CD4-positive, alpha-beta T cell treated with Interleukin-6 at 100 ng/mL for 8 hours (primary cell): ENCODE measurements around the gene NID2.

ENCODE experiments used
- DNase-seq: peaks from one replicate; pipeline ENCODE4 v3.0.0-alpha.2; 2020; ENCODE audit warnings: mixed read lengths, low spot score

NID2 gene

GRCh38 chr14:52023518-52023917 lies 45.3 kb downstream of the NID2 start:
- no peak for DNase-seq

- DNase-seq, result no peak
These were observed 46.8 kb downstream of the NID2 start for GRCh38 chr14:52021957-52022600.

GRCh38 chr14:52020866-52021717 lies 47.8 kb downstream of the NID2 start:
- DNase-seq, result no peak

DNA sequence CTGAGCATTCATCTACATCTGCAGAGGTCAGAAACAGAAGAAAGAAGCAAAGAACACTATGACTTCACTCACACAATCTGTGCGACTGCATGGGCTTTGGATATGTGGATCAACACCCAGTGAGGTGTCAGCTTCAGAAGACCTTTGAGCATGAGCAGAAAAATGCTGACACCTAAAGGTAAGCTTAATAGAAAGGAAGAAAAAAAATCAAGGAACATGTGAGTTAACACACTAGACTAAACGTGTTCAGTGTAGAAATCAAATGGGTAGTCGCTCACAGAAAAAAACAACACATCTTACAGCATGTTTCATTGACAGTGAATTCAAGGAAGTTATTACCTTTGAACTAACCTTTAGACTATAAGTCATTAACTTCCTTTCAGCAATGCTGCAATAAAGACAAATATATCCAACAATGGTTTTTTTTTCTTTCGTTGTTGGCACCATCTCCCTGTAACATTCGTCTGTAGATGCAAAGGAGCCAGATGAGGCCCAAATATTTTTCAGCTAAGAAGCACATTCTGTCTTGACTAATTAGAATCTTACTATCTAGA lies 48.6 kb downstream of the NID2 start:
- DNase-seq, result no peak

GRCh38 chr14:52018970-52019369 lies 49.9 kb downstream of the NID2 start:
- no peak for DNase-seq

DNA sequence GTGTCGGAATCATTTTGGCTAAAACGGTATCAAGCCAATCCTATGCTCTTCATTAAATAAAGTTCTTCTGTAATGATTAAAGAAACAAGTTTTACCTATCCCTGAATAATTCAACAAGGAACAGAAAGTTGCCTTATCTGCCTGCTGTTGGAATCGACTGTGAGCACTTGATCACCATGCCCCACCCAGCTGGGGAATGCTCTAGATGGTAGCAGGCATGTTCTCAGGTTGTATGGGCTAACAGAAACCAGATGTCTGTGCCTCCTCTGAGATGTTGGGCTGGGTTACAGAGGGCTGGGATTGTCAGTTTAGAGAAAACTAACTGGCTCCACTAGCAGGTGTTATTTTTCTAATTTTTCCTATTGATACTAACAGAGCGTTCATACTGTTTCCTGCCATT lies 50.6 kb downstream of the NID2 start:
- DNase-seq, result no peak

DNA sequence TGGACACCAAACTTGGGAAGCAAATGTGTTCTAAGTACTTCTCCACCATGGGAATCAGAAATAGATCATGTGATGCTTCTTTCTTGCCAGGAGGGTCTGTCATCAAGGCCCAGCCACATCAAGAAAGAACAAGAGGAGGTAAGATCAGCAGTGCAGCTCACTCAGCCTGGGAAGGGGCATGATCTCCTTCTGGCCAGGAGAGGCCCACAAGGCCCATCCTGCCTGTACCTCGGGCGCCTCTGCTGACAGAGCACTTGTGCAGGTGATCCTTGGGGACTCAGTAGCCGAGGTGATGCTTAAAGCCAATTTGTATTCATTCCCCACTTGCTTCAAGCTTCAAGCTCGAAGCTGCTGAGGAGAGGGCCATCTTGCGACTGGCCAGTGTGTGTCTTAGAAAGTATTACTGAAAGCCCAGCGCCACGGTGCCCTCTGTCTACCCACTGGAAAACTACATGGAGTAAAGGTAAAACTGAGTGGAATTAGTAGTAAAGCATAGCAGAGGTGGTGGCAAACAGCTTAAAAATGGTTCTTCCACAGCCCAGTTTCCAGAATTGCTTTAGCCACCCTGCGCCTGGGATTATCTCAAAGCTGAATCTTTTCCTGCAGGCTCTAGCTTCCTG lies 53.3 kb downstream of the NID2 start:
- no peak for DNase-seq

DNA sequence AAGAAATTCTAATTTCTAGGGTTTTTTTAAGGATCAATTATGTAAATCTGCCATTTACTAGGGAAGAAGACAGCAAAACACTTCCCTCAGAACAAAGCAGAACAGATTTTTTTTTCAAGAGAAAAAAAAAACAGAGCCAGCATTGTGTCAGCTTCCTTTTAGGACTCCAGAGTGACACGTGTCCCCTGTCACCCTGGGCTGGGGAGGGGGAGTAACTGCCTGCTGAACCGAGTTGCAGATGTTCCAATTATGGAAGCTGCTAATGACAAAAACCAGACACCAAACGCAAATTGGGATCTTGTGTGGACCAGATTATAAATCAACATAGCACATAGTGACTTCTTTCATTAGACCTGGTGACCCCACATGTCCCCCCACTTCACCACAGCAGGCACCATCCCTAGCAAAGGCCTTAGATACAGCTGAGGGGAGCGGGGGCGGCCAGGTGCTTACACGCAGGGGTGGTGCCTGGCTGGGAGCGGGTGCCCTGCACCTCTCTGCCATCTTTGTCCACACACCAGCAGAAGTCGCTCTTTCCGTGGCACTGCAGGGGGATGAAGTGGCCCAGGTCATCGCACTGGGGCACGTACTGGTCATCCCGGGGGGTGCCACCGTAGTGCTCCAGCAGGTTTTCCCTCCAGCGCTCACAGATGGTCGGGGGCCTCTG lies 54.1 kb downstream of the NID2 start:
- no peak for DNase-seq

DNA sequence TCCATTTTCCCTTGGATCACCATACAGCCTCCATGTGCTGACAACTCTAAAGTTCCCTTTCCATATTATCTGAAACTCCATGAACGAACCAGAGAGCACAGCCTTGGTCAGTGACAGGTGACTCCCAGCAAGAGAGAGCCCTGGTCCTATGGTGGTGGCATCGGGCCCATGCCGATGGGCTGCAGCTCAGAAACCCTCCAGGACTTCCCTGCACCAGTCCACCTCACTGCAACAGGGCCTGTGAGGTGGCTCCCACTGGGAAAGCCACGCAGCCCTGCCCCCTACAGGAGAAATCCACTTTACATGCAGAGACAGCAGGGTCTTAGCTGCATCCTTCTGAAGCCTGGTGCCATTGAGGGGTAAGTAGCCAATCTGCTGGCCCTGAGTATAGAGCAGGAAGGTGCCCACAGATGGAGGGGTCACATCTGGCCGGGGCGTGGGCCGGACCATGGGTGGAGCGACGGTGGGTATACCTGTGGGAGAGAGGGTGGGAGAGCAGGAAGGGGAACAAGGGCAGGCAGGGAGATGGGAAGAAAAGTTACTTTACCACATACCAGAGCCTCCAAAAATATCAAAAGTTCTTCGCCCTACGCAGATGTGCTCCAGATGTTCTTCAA lies 54.8 kb downstream of the NID2 start:
- no peak for DNase-seq

- DNase-seq, result no peak
These were observed 56.2 kb downstream of the NID2 start for GRCh38 chr14:52012635-52013034.

- no peak for DNase-seq
These were observed 57.3 kb downstream of the NID2 start for GRCh38 chr14:52011523-52011922.

- DNase-seq, result no peak
These were observed 58.6 kb downstream of the NID2 start for GRCh38 chr14:52010173-52010693.

- DNase-seq, result no peak
These were observed 60.7 kb downstream of the NID2 start for GRCh38 chr14:52008136-52008535.

DNA sequence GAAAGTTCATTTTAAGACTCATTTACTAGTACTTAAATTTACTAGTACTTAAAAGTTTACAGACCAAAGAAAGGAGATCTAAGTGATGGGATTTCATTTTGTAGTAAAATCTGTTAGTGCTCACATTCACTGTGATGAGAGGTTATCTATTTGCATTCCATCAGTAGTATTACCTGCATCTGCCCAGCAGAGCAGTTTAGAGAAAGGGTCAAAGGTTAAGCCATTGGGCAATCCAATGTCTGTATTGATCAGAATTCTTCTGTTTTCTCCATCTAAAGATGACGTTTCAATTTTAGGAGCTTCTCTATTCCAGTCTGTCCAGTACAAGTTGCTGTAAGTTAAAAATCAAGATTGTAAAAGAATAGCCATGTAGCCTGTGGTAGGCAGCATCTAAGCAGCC lies 61.2 kb downstream of the NID2 start:
- no peak for DNase-seq

DNA sequence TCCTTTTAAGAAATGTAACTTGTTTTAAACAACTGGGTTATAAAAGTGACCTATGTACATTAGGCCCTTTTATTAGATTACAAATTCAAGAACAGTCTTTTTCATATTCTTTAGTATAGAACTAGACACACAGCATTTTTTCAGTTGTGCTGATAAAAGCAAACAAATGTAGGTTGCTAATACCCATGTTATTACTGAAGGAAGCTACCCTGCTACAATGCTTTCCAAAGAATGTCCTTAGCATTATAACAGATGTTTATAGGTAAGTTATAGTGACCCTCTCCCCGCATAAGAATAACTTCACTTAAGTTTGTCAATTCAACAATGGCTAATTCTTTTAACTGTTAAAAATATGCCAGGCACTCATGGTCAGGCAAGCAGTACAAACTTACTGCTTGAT lies 61.6 kb downstream of the NID2 start:
- no peak for DNase-seq

DNA sequence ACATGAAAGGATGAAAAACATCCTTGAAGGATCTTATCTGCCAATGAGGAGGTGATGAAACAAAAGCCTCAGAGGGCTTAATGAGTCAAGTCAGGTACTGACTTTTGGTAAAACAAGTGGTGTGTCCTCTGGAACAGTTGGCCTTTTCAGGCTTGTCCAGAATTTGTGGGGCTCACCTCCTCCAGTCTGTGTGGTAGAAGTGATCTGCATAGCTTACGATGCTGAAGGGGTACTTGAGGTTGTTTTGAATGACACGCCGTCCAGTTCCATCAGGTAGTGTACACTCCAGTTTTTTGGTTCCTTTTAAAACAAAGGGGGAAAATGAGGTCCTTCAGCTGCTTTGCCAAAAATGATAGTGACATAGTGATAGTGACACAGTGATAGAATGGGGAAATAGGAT lies 62.5 kb downstream of the NID2 start:
- no peak for DNase-seq

GRCh38 chr14:52005625-52006024 lies 63.2 kb downstream of the NID2 start:
- DNase-seq, result no peak

- DNase-seq, result no peak
These were observed 65.5 kb downstream of the NID2 start for GRCh38 chr14:52003324-52003723.

GRCh38 chr14:52002542-52002941 lies 66.3 kb downstream of the NID2 start:
- no peak for DNase-seq

DNA sequence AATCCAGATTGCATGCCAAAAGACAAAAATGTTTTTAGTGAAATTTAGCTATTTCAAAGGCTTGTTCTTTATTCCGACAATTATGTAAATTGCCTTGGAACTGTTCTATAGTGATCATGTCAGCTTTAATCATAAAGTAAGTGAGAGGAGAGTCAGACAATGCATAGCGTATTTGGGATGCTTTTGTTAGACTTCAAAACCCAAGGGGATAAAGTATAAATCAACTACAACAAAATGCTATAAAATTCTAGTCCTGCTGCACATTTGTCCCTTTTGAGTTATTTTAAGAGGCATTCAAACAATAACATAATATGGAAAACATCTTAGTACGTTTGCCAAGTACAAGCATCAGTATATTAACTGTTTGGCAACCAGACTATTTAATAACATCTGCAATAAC lies 68.2 kb downstream of the NID2 start:
- no peak for DNase-seq

DNA sequence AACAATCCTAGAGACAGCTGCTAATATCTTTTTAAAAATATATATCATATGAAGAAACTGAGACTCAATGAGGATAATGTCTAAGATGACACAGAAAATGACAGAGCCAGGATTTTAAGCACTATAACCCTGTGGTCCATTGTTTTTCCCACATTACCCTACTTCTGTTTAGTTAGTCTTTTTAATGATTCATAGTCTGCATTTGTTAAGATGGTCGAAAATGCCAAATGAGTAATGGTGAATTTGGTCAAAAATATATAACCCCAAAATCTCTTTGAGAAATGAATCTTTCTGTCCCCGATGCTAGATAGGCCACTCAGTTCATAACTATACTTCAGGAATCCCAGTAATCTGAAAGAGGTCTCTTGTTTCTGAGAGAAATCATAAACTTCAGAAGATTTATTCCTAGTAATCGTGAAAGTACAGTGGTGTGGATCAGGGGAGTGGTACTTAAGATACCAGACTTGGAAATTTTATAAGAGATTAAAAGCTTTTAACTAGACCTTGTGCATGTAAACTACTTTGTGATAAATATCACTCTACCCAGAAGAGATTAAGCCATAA lies 68.8 kb downstream of the NID2 start:
- no peak for DNase-seq
